ENCODE measurements around the gene TMEM190.

TMEM190 gene

DNA sequence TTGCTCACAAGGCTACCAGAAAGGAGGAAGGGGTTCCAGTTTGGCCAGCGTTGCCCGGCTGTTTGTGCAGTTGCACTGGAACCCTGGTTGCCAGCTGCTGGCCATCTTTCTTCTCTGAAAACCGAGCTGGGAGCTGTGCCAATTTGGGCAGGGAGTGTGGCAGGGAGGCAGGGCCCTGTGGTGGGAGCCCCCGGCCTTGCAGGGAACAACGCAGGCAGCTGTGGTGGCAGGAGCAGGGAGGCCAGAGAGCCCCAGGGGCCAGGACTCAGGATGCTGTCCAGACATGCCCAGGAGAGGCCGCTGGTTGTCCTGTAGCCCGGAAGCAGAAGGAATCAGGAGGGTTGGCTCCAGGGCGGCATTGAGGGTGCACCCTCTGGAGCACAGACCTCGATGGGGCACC, 32.2 kb upstream of the TMEM190 start:
- Histone ChIP-seq H3K4me3 (ENCODE audit: low read length) (no peak overlapping the region), H3K4me1 (ENCODE audit: insufficient read depth, low read length) (peaks cover 17% of the 10 kb centered on the region; the same call in 1 of the 2 replicates), H3K36me3 (ENCODE audit: insufficient read depth, low read depth, low read length) (peaks cover 38% of the 10 kb centered on the region), H3K9ac (ENCODE audit: low read depth, low read length) (no peak overlapping the region), H3K27ac (ENCODE audit: low read length) (no peak overlapping the region), H3K27me3 (ENCODE audit: insufficient read depth, low read length) (no peaks in the 10 kb centered on the region), H3K9me3 (ENCODE audit: insufficient read depth, low read depth, low read length) (no peaks in the 10 kb centered on the region)

- Histone ChIP-seq H3K27ac (ENCODE audit: low read length) (no peak overlapping the region), H3K27me3 (ENCODE audit: insufficient read depth, low read length) (no peaks in the 10 kb centered on the region; the same call in 1 of the 2 replicates), H3K36me3 (ENCODE audit: insufficient read depth, low read depth, low read length) (peaks cover 38% of the 10 kb centered on the region), H3K4me1 (ENCODE audit: insufficient read depth, low read length) (peaks cover 17% of the 10 kb centered on the region; the same call in 1 of the 2 replicates), H3K9ac (ENCODE audit: low read depth, low read length) (no peak overlapping the region), H3K4me3 (ENCODE audit: low read length) (no peak overlapping the region), H3K9me3 (ENCODE audit: insufficient read depth, low read depth, low read length) (no peaks in the 10 kb centered on the region)
These were observed 31.4 kb upstream of the TMEM190 start for GRCh38 chr19:55345101-55345817.

GRCh38 chr19:55345818-55346724, 30.6 kb upstream of the TMEM190 start:
- Histone ChIP-seq H3K4me3 (ENCODE audit: low read length) (no peak overlapping the region), H3K9ac (ENCODE audit: low read depth, low read length) (no peak overlapping the region), H3K27ac (ENCODE audit: low read length) (no peak overlapping the region), H3K9me3 (ENCODE audit: insufficient read depth, low read depth, low read length) (no peaks in the 10 kb centered on the region), H3K27me3 (ENCODE audit: insufficient read depth, low read length) (peaks cover 7% of the 10 kb centered on the region), H3K4me1 (ENCODE audit: insufficient read depth, low read length) (peaks cover 17% of the 10 kb centered on the region; the same call in 1 of the 2 replicates), H3K36me3 (ENCODE audit: insufficient read depth, low read depth, low read length) (peaks cover 38% of the 10 kb centered on the region)

DNA sequence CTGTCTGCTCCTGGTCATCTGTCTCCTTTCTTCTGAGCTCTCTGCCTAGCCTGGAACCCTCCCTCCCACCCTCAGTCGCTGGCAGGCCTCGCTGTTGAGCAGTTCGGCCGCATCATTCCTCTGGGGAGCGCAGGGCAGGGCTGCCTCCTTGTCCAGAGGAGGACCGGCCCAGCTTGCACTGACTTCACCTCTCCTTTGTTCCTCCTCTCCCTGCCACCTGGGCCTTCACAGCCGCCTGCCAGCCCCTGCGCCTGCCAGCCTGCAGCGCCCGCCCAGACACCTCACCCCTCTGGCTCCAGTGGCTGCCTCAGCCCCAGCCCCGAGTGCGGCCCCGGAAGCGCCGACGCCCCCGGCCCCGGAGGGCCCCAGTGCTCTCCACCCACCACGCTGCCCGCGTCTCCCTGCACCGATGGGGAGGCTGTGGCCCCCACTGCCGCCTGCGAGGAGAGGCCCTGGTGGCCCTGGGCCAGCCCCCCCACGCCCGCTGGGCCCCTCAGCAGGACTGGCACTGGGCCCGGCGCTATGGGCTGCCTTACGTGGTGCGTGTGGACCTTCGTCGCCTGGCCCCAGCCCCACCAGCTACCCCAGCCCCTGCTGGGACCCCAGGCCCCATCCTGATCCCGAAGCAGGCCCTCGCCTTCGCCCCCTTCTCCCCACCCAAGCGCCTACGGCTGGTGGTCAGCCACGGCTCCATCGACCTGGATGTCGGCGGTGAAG, 29.7 kb upstream of the TMEM190 start:
- Histone ChIP-seq H3K36me3 (ENCODE audit: insufficient read depth, low read depth, low read length) (peaks cover 35% of the 10 kb centered on the region), H3K27ac (ENCODE audit: low read length) (no peak overlapping the region), H3K27me3 (ENCODE audit: insufficient read depth, low read length) (peaks cover 15% of the 10 kb centered on the region), H3K9ac (ENCODE audit: low read depth, low read length) (no peak overlapping the region), H3K4me1 (ENCODE audit: insufficient read depth, low read length) (peaks cover 13% of the 10 kb centered on the region; the same call in 1 of the 2 replicates), H3K4me3 (ENCODE audit: low read length) (no peak overlapping the region), H3K9me3 (ENCODE audit: insufficient read depth, low read depth, low read length) (no peaks in the 10 kb centered on the region)

DNA sequence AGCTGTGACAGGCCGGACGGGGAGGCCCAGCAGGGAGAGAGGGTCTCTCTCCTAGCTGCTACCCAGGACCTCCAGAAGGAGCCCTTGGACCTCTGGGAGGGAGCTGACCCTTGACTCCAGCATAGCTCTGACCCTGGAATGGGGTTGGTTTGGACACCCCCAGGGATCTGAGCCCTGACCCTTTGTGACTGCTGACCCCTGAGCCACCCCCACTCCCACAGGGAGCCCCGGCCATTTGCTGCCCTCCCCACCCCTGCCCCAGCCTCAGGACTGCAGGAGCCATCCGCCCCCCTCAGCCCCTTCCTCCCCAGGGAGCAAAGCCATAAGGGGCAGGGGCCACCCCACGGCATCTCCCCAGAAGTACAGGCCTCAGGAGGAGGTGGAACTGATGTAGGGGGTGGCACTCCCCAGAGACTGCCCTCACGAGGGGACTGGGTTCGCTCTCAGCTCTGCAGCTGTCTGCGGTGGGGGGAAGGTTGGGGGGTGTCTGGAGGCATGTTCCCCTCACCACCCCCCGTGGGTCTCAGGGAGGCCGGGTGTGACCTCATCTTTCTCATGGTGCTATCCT, 29.1 kb upstream of the TMEM190 start:
- peaks cover 13% of the 10 kb centered on the region; the same call in 1 of the 2 replicates for H3K4me1 ChIP-seq (ENCODE audit: insufficient read depth, low read length)
- no peaks in the 10 kb centered on the region for H3K9me3 ChIP-seq (ENCODE audit: insufficient read depth, low read depth, low read length)
- H3K27ac ChIP-seq (ENCODE audit: low read length) = peak overlapping the region; percentile 87
- H3K4me3 ChIP-seq (ENCODE audit: low read length) = no peak overlapping the region; the same call in 1 of the 2 replicates
- peak overlapping the region; percentile 68; the same call in 1 of the 2 replicates for H3K9ac ChIP-seq (ENCODE audit: low read depth, low read length)
- H3K27me3 ChIP-seq (ENCODE audit: insufficient read depth, low read length) = peaks cover 22% of the 10 kb centered on the region
- H3K36me3 ChIP-seq (ENCODE audit: insufficient read depth, low read depth, low read length) = peaks cover 31% of the 10 kb centered on the region

- Histone ChIP-seq H3K36me3 (ENCODE audit: insufficient read depth, low read depth, low read length) (peaks cover 21% of the 10 kb centered on the region), H3K4me1 (ENCODE audit: insufficient read depth, low read length) (peaks cover 13% of the 10 kb centered on the region; the same call in 1 of the 2 replicates), H3K9ac (ENCODE audit: low read depth, low read length) (peak overlapping the region; percentile 68; the same call in 1 of the 2 replicates), H3K9me3 (ENCODE audit: insufficient read depth, low read depth, low read length) (no peaks in the 10 kb centered on the region), H3K27ac (ENCODE audit: low read length) (peak overlapping the region; percentile 87), H3K27me3 (ENCODE audit: insufficient read depth, low read length) (peaks cover 31% of the 10 kb centered on the region), H3K4me3 (ENCODE audit: low read length) (peak overlapping the region; percentile 35; the same call in 1 of the 2 replicates)
These were observed 28.1 kb upstream of the TMEM190 start for GRCh38 chr19:55348317-55349034.

DNA sequence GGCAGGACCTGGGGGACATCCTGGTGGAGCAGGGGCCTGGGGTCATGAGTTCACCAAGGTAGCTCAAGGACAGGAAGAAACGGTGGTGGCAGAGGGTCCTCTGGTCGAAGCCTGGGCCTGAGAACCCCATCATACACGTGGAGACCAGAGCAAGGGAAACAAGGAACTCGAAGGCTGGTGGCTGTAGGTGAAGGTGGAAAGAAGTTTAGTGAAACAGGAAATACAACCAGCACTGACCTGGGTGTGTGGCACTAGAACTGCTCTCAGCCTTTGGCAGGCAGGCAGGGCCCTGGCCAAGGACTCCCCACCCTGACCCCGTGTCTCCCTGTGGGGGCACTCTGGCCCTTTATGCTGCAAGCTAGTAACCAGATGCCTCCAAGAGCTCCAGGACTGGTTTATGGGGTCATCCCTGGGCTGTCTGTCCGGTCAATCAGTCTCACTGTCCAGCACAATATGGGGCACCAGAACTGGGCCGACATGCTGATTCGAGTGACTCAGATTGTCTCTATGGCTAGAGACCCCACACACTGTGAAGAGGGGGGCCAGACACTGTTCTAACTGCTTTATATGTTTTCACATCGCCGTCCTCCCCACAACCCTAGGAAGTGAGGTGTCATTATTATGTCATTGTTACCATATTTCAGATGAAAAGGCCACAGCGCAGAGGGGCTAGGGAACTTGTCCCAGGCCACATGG, 25.9 kb upstream of the TMEM190 start:
- Histone ChIP-seq H3K9ac (ENCODE audit: low read depth, low read length) (no peak overlapping the region; the same call in 1 of the 2 replicates), H3K36me3 (ENCODE audit: insufficient read depth, low read depth, low read length) (0 out of 2 replicates have a peak, but pooled peaks cover 7% of the 10 kb centered on the region), H3K4me1 (ENCODE audit: insufficient read depth, low read length) (peaks cover 13% of the 10 kb centered on the region; the same call in 1 of the 2 replicates), H3K4me3 (ENCODE audit: low read length) (no peak overlapping the region), H3K27ac (ENCODE audit: low read length) (no peak overlapping the region), H3K9me3 (ENCODE audit: insufficient read depth, low read depth, low read length) (no peaks in the 10 kb centered on the region), H3K27me3 (ENCODE audit: insufficient read depth, low read length) (peaks cover 53% of the 10 kb centered on the region)

DNA sequence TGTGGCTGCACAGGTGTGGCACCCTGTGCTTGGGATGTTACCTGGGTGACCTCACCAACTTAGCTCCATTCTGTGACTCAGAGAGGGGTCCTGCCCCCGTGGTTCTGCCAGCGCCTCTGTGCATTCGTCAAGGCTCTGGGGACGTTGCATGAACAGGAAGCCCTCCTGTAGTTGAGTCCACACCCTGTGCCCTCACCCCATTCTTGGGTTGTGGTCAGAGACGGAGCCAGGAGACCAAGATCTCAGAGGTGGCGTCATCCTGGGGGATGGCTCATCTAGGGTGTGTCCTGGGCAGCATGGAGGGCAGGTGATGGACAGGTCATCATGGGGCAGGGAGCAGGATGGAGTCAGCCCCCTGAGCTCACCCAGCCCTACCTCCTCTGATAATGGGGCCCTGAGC, 24.6 kb upstream of the TMEM190 start:
- peaks cover 66% of the 10 kb centered on the region for H3K27me3 ChIP-seq (ENCODE audit: insufficient read depth, low read length)

DNA sequence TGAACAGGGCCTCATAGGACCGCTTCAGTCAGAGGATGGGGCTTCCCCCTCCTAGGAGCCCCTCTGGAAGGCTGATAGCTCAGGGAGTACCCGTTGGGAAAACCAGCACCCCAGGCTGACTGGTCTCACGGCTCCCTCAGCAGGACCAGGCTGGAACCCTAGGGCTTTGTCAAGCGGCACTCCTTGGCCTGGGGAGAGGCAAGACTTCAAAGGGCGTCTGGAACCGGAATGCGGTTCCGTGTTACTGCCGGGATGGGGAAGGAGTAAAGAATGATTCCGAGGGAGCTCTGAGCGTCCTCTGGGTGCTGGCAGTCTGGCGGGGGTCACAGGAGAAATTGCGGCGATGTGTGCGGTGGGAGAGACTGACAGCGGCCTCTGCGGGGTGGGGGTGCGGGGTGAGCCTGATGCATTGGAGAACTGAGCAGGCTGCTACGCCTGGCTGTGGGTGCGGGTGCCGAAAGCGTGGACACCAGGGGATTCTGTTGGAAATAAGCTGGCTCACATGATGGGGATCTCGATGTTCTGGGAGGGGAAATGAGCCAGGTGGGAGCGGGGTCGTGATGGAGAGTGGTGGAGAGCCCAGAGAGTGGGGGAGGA, 24.0 kb upstream of the TMEM190 start:
- Histone ChIP-seq H3K27ac (ENCODE audit: low read length) (no peak overlapping the region), H3K36me3 (ENCODE audit: insufficient read depth, low read depth, low read length) (no peaks in the 10 kb centered on the region), H3K4me1 (ENCODE audit: insufficient read depth, low read length) (peaks cover 13% of the 10 kb centered on the region; the same call in 1 of the 2 replicates), H3K9ac (ENCODE audit: low read depth, low read length) (no peak overlapping the region), H3K9me3 (ENCODE audit: insufficient read depth, low read depth, low read length) (no peaks in the 10 kb centered on the region), H3K4me3 (ENCODE audit: low read length) (peak overlapping the region; percentile 66; the same call in 1 of the 2 replicates), H3K27me3 (ENCODE audit: insufficient read depth, low read length) (peaks cover 71% of the 10 kb centered on the region)

More for the DNA sequence above, 24.6 kb upstream of the TMEM190 start:
- Histone ChIP-seq H3K4me1 (ENCODE audit: insufficient read depth, low read length) (peaks cover 13% of the 10 kb centered on the region; the same call in 1 of the 2 replicates), H3K27ac (ENCODE audit: low read length) (no peak overlapping the region), H3K4me3 (ENCODE audit: low read length) (no peak overlapping the region), H3K9me3 (ENCODE audit: insufficient read depth, low read depth, low read length) (no peaks in the 10 kb centered on the region), H3K9ac (ENCODE audit: low read depth, low read length) (no peak overlapping the region), H3K36me3 (ENCODE audit: insufficient read depth, low read depth, low read length) (no peaks in the 10 kb centered on the region)

GRCh38 chr19:55353356-55353802, 23.2 kb upstream of the TMEM190 start:
- H3K9ac ChIP-seq (ENCODE audit: low read depth, low read length) = peak overlapping the region; percentile 34; the same call in 1 of the 2 replicates
- no peaks in the 10 kb centered on the region for H3K9me3 ChIP-seq (ENCODE audit: insufficient read depth, low read depth, low read length)
- H3K4me3 ChIP-seq (ENCODE audit: low read length) = peak overlapping the region; percentile 66
- H3K4me1 ChIP-seq (ENCODE audit: insufficient read depth, low read length) = peaks cover 6% of the 10 kb centered on the region; the same call in 1 of the 2 replicates
- H3K27me3 ChIP-seq (ENCODE audit: insufficient read depth, low read length) = peaks cover 76% of the 10 kb centered on the region
- H3K36me3 ChIP-seq (ENCODE audit: insufficient read depth, low read depth, low read length) = no peaks in the 10 kb centered on the region
- no peak overlapping the region for H3K27ac ChIP-seq (ENCODE audit: low read length)

All from iPS-20b (cell line).